Measurements from ENCODE around the gene SERP2.
"Not testable (repeated sequence)": the region's sequence is repeated elsewhere in the genome, so short reads cannot be mapped to it uniquely, and the experiment has no call there.

Gene SERP2

GRCh38 chr13:44373601-44374347 lies at the start of gene SERP2:
Gene SERP2 (plus strand): TSS chr13:44373824. CDS start chr13:44374026, 202 bp downstream.
- DNase-seq = no peak

- DNase-seq = no peak
Observed at GRCh38 chr13:44326961-44327360, 46.7 kb upstream of the SERP2 start.

GRCh38 chr13:44329041-44329440 lies 44.6 kb upstream of the SERP2 start:
- DNase-seq = not testable (repeated sequence)

- no peak for DNase-seq
Observed at GRCh38 chr13:44329909-44330545, 43.6 kb upstream of the SERP2 start.

GRCh38 chr13:44331446-44331845 lies 42.2 kb upstream of the SERP2 start:
- DNase-seq = no peak

- no peak for DNase-seq
Observed at GRCh38 chr13:44331912-44332851, 41.4 kb upstream of the SERP2 start.

GRCh38 chr13:44333950-44334655 lies 39.5 kb upstream of the SERP2 start:
- DNase-seq = no peak

- DNase-seq = no peak
Observed at GRCh38 chr13:44334751-44335150, 38.9 kb upstream of the SERP2 start.

- DNase-seq = no peak
Observed at GRCh38 chr13:44336934-44337333, 36.7 kb upstream of the SERP2 start.

GRCh38 chr13:44337581-44337980 lies 36.0 kb upstream of the SERP2 start:
- no peak for DNase-seq

GRCh38 chr13:44340508-44340907 lies 33.1 kb upstream of the SERP2 start:
- DNase-seq = no peak

GRCh38 chr13:44342741-44343140 lies 30.9 kb upstream of the SERP2 start:
- no peak for DNase-seq

GRCh38 chr13:44346534-44346933 lies 27.1 kb upstream of the SERP2 start:
- no peak for DNase-seq

- DNase-seq = no peak
Observed at GRCh38 chr13:44347301-44347700, 26.3 kb upstream of the SERP2 start.

GRCh38 chr13:44347949-44348348 lies 25.7 kb upstream of the SERP2 start:
- no peak for DNase-seq

- no peak for DNase-seq
Observed at GRCh38 chr13:44350775-44351504, 22.7 kb upstream of the SERP2 start.

- no peak for DNase-seq
Observed at GRCh38 chr13:44351505-44351854, 22.1 kb upstream of the SERP2 start.

GRCh38 chr13:44352202-44352601 lies 21.4 kb upstream of the SERP2 start:
- no peak for DNase-seq

GRCh38 chr13:44352671-44353070 lies 21.0 kb upstream of the SERP2 start:
- DNase-seq = no peak

GRCh38 chr13:44354331-44354730 lies 19.3 kb upstream of the SERP2 start:
- no peak for DNase-seq

- no peak for DNase-seq
Observed at GRCh38 chr13:44354884-44355283, 18.7 kb upstream of the SERP2 start.

- DNase-seq = no peak
Observed at GRCh38 chr13:44355621-44356020, 18.0 kb upstream of the SERP2 start.

Measured in activated T-cell treated with anti-CD3 and anti-CD28 coated beads, Interleukin-2, amount 50 U/mL, for 1 hour (primary cell).